ENCODE data around the gene C1orf167. TPM values are rescaled to one million over a fixed set of nuclear protein-coding genes. Genes with fewer than 3 reads are reported as not detected.
A peak's percentile ranks its signal among the peaks of the same experiment; 100 is the strongest.

The C1orf167 gene
- total and polyA plus RNA-seq, 2 donors (not counting 1 experiment from before 2014, with no cell fraction given), result not detected

DNA sequence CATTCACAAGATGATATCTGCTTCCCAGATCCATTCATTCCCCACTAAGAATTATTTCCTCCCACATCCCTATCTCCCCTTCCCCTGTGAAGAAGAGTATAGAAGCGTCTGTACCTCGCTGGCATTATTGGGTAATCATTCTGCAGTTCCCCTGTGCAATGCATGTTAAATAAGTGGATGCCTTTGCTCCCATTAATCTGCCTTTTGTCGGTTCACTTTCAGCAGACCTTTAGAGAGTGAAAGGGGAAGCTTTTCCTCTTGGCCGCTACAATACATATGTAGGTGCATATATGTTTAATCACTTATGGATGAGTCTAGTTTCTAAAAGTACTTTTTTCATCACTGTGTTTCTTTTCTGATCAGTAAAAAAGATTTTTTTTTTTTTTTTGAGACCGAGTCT, 51.0 kb downstream of the C1orf167 start:
- DNase-seq, result no peak
- H3K79me2 ChIP-seq (ENCODE audit: control insufficient read depth, insufficient read depth, low read length), result peaks cover 87% of the 10 kb centered on the region
- intact Hi-C loops (cut with micrococcal nuclease), result no loop called here
- ChIA-PET POLR2A (no interaction called here), CTCF (interaction anchor here (0.6 kb wide), 1 partner anchor 545 kb away, joined by 4 read pairs; no protein-coding TSS in a partner anchor)
- H3K27me3 Mint-ChIP-seq, result no peaks in the 10 kb centered on the region
- H3K36me3 ChIP-seq (replicated peaks in 1 of 2; ENCODE audit: control extremely low read depth in 1 of 2, control insufficient read depth in 1 of 2, extremely low read depth in 1 of 2, insufficient read depth in 2 of 2, low read length in 1 of 2), result peaks cover 2 to 67% of the 10 kb centered on the region in 2 experiments
- no peak overlapping the region for H2AFZ ChIP-seq (ENCODE audit: insufficient read depth, low read depth, low read length, poor library complexity, severe bottlenecking)
- H3K4me1 ChIP-seq (ENCODE audit: control insufficient read depth in 2 of 2, insufficient read depth in 2 of 2, low read length in 2 of 2), result peaks cover 42 to 54% of the 10 kb centered on the region in 2 donors
- H3K9me3 Mint-ChIP-seq (ENCODE audit: insufficient read depth), result no peaks in the 10 kb centered on the region
- no CpG with 5 or more reads among the region's 5 CpGs for WGBS (ENCODE audit: insufficient coverage)
- no peaks in the 10 kb centered on the region for H3K27me3 ChIP-seq (replicated peaks in 1 of 4; ENCODE audit: control extremely low read depth in 1 of 4, control insufficient read depth in 3 of 4, insufficient read depth in 4 of 4, low read length in 3 of 4)
- no peak for ATAC-seq (ENCODE audit: low read depth)
- TF ChIP-seq EZH2 (IDR thresholded peaks at IDR 0.05; ENCODE audit: borderline replicate concordance, insufficient read depth, low read depth, low read length, poor library complexity, severe bottlenecking) (no peak), CTCF (IDR thresholded peaks at IDR 0.05) (no peak)
- H3K4me3 Mint-ChIP-seq, result peak overlapping the region; percentile 23
- no peak overlapping the region for H3K4me2 ChIP-seq (replicated peaks; ENCODE audit: low read depth, low read length, poor library complexity, severe bottlenecking)
- H3K9me3 ChIP-seq (ENCODE audit: control extremely low read depth in 1 of 3, control insufficient read depth in 2 of 3, insufficient read depth in 1 of 3, low read length in 2 of 3), result no peaks in the 10 kb centered on the region
- H3K9ac ChIP-seq (ENCODE audit: low read length), result no peak overlapping the region
- H3K27ac Mint-ChIP-seq, result peak overlapping the region; percentile 86
- no peak overlapping the region for H3K4me3 ChIP-seq (ENCODE audit: control extremely low read depth in 1 of 5, extremely low read depth in 1 of 5, insufficient read depth in 1 of 5, low read depth in 2 of 5, low read length in 4 of 5)
- H3K4me1 Mint-ChIP-seq, result peaks cover 61% of the 10 kb centered on the region
- peak overlapping the region in 1 of 2 donors; percentile 91 for H3K27ac ChIP-seq (ENCODE audit: low read length in 2 of 2)
- H4K20me1 ChIP-seq (ENCODE audit: control insufficient read depth, insufficient read depth, low read length, poor library complexity, severe bottlenecking), result no peaks in the 10 kb centered on the region

- Mint-ChIP-seq H3K4me3 (no peak overlapping the region), H3K9me3 (ENCODE audit: insufficient read depth) (no peaks in the 10 kb centered on the region), H3K4me1 (peaks cover 40% of the 10 kb centered on the region), H3K27me3 (no peaks in the 10 kb centered on the region), H3K27ac (peak overlapping the region; percentile 39)
- H4K20me1 ChIP-seq (ENCODE audit: control insufficient read depth, insufficient read depth, low read length, poor library complexity, severe bottlenecking), result no peaks in the 10 kb centered on the region
- peak overlapping the region in 1 of 2 donors; percentile 20 for H3K27ac ChIP-seq (ENCODE audit: low read length in 2 of 2)
- intact Hi-C loops (cut with micrococcal nuclease), result no loop called here
- ATAC-seq (ENCODE audit: low read depth), result no peak
- H3K36me3 ChIP-seq (replicated peaks in 1 of 2; ENCODE audit: control extremely low read depth in 1 of 2, control insufficient read depth in 1 of 2, extremely low read depth in 1 of 2, insufficient read depth in 2 of 2, low read length in 1 of 2), result peaks cover 17 to 58% of the 10 kb centered on the region in 2 experiments
- ChIA-PET POLR2A (no interaction called here), CTCF (interaction anchor here (1.0 to 1.1 kb wide), 2 partner anchors 15 to 79 kb away, joined by 3 read pairs; no protein-coding TSS in a partner anchor)
- peaks cover 55% of the 10 kb centered on the region for H3K79me2 ChIP-seq (ENCODE audit: control insufficient read depth, insufficient read depth, low read length)
- TF ChIP-seq EZH2 (IDR thresholded peaks at IDR 0.05; ENCODE audit: borderline replicate concordance, insufficient read depth, low read depth, low read length, poor library complexity, severe bottlenecking) (no peak), CTCF (IDR thresholded peaks at IDR 0.05) (no peak)
- WGBS (ENCODE audit: insufficient coverage), result 93% methylated on average over 12 of the region's 12 CpGs
- H2AFZ ChIP-seq (ENCODE audit: insufficient read depth, low read depth, low read length, poor library complexity, severe bottlenecking), result no peak overlapping the region
- no peaks in the 10 kb centered on the region for H3K9me3 ChIP-seq (ENCODE audit: control extremely low read depth in 1 of 3, control insufficient read depth in 2 of 3, insufficient read depth in 1 of 3, low read length in 2 of 3)
- no peak for DNase-seq
- H3K4me3 ChIP-seq (ENCODE audit: control extremely low read depth in 1 of 5, extremely low read depth in 1 of 5, insufficient read depth in 1 of 5, low read depth in 2 of 5, low read length in 4 of 5), result no peak overlapping the region
- peaks cover 35% of the 10 kb centered on the region in 2 donors for H3K4me1 ChIP-seq (ENCODE audit: control insufficient read depth in 2 of 2, insufficient read depth in 2 of 2, low read length in 2 of 2)
- no peak overlapping the region for H3K9ac ChIP-seq (ENCODE audit: low read length)
- H3K27me3 ChIP-seq (replicated peaks in 1 of 4; ENCODE audit: control extremely low read depth in 1 of 4, control insufficient read depth in 3 of 4, insufficient read depth in 4 of 4, low read length in 3 of 4), result no peaks in the 10 kb centered on the region
- H3K4me2 ChIP-seq (replicated peaks; ENCODE audit: low read depth, low read length, poor library complexity, severe bottlenecking), result no peak overlapping the region
Observed at GRCh38 chr1:11817192-11817591, 55.2 kb downstream of the C1orf167 start.
